GM21576 (cell line): ENCODE results near the gene RPLP2.
A peak's percentile ranks its signal among the peaks of the same experiment; 100 is the strongest.

ENCODE experiments used
- ATAC-seq: cut with Tn5 transposase; IDR thresholded peaks from one replicate; pipeline ENCODE4 v1.9.1; 2021; ENCODE audit warnings: mild to moderate bottlenecking, moderate library complexity; ENCODE audit not compliant: unreplicated experiment

RPLP2 gene

DNA sequence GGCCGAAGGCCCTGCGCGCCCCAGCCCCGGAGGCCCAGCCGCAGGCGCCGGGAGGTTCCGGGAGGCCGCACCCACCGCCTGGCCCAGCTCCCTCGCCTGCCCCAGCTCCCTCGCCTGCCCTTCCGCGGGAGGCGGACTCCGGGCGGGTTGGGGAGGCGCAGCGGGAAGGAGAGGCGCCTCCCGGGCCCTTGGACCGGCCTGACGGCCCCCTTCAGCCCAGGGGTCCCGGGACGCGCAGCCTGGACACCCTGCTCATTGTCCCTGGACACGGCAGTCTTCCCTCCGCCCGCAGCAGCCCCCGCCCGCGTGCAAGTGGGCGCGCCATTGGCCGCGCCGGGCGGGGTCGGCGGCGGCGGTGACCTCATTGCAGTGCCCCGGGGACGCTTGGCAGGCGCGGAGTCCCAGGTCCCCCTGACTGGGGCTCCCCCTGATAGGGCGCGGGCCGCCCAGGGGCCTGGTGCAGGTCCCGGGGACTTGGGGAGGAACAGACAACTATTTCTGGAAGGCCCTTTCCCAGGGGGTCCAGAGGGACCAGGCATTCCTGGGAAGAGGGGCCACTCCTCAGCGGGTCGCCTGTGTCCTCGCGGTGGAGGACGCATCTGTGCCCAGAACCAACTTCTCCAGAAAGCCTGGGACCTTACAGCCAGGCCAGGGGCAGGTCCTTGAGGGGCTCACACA is 23.5 kb downstream of the RPLP2 start:
- no peak for ATAC-seq

DNA sequence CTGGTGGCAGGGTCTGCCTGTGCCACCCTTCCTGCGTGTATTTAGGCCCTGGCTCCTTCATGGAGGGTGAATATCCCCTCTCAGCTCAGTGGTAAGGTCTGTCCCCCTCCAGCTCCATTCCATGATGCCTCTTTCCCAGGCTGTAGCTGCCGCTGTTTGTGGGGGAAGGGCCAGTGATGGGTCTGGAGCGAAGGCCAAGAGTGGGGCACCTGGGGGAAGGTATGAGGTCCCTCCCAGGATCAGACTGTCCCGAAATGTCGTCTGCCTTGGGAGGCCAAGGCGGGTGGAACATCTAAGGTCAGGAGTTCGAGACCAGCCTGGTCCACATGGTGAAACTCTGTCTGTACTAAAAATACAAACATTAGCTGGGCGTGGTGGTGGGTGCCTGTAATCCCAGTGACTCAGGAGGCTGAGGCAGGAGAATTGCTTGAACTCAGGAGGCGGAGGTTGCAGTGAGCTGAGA is 24.1 kb downstream of the RPLP2 start:
- ATAC-seq = no peak

DNA sequence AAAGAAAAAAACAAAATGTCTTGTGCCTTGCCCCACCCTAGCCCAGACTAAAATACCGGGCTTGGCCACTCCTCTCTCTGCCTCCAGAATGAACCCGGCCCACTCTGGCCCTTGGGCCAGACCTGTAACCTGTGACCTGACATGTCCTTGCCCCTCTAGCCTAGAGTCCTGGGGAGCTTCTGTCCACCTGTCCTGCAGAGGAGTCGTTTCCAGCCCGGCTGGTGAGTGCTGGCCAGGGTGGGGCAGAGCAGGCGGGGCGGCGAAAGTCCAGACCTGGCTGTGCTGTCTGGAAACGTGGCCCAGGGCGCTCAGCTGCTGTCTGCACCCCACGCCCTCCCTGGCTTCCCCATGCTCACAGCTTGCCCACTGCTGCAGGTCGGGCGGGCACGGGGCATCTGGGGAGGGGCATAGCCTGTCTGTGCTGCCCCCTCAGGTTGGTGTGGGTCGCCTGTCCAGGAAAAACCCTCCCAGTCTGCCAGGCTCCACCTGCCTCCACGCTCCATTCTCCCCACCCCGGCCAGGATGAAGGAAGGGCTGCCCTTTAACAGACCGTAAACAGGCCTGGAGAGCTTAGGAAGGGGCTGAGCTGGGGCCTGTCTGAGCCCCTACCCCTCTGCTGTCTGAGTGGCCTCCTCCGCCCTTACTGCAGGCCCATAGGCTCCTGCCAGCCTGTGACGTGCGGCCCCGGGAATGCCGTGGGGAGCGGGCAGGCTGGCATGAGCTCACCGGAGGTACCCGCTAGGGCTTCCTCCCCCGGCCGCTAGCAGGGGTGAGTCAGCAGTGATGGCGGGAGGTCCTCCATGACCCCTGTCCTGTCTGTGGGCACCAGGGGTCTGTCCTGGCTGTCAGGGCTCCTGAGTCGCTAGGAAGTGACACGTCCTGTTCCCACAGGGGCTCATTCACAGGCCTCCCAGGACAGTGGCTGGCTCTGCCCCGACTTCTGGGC is 24.9 kb downstream of the RPLP2 start:
- ATAC-seq = no peak

- ATAC-seq = no peak
Observed at GRCh38 chr11:836274-836673, 26.5 kb downstream of the RPLP2 start.

DNA sequence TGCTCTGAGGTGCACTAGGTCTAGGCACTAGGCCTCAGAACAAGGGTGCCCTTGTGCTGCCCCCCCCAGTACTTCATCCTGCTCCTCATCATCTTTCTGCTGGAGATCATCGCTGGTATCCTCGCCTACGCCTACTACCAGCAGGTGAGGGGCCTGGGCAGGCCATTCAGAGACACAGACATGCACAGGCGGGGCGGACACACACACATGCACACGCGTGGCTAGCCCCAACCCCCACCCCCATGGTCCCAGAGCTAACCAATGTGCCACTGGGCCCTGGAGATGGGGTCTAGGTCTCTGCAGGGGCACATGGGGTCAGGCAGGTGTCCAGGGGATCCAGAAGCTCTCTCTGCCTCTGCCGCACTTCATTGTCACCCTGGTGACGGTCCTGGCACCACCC is 26.9 kb downstream of the RPLP2 start:
- ATAC-seq = no peak

- ATAC-seq = no peak
Observed at GRCh38 chr11:837189-837989, 27.6 kb downstream of the RPLP2 start.

DNA sequence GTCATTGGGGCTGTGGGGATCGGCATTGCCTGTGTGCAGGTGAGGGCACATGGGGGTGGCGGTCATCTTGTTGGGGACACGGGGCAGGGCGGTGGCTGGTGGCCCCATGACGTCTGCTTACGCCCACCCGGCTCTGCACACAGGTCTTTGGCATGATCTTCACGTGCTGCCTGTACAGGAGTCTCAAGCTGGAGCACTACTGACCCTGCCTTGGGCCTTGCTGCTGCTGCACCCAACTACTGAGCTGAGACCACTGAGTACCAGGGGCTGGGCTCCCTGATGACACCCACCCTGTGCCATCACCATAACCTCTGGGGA is 28.2 kb downstream of the RPLP2 start:
- no peak for ATAC-seq

DNA sequence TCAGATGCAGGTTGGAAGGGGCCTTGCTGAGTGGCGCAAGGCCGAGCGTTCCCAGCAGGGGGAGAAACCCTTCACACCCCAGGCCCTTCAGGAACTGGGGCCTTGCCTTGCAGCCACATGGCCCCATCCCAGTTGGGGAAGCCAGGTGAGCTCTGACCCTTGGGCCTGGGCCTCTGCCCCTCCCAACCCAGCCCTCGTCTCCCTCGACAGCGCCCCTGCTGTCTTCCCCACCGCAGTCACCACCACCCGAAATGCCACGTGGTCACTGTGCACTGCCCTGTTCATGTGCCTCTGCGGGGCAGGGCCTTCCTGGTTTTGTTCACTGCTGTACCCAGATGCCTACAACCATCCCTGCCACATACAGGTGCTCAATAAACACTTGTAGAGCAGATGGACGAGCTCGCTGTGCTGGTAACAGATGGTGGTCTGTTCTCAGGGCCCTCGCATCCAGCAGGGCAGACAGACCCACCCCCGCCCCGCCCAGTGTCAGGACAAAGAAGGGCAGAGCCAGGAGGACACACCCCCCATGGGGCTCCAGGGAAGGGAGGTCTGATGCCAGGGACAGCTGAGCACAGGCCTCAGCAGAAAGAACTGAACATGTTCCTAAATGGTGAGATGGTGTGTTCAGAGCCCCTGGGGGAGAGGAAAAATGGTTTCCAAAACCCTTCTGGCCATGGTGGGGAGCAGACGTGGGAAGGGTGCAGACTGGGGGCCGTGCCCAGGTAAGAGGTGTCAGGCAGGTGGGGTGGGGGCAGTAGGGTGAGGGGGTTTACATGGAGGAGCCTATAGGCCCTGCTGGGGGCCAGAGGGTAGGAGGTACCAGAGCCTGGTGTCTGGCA is 28.9 kb downstream of the RPLP2 start:
- ATAC-seq = no peak

GRCh38 chr11:839280-839623 is 29.5 kb downstream of the RPLP2 start:
- no peak for ATAC-seq

GRCh38 chr11:839875-840617 is 30.3 kb downstream of the RPLP2 start:
- no peak for ATAC-seq

GRCh38 chr11:841981-842369 is 32.2 kb downstream of the RPLP2 start:
- peak; percentile 24 for ATAC-seq

DNA sequence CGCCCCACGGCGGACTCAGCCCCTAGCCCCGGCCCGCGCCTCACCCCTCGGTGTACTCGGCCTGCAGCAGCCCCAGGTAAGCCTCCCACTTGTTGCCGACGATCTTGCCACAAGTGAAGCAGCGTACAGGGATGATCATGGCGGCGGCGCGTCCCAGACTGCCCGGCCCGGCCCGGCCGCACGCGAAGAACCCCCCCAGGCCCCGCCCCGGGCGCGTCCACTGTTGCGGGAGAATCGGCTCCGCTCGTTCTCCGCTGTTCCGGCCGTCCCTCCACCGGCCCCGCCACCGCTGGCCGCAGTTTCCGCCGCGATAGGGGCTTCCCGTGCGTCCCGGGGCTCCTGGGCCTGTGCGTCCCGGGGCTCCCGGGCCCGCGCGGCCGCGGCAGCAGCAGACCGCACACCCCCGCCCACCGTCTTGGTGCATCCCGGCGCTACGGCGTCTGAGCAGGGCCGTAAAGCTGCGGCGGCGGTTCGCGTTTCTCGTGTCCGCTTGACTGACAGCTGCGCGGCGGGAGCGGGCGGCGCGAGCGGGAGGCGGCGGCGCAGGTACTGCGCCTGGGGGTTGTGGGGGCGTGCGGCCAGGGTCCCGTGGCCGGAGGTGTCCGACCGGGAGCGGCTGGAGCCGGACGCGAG is 32.7 kb downstream of the RPLP2 start, which contains the start of the genes POLR2L and TSPAN4:
TSS of gene POLR2L (minus strand) at position 160 of the 633 bp plus-strand sequence. CDS start at position 139, 21 bp downstream.
TSS of gene TSPAN4 (plus strand) at position 483 of the 633 bp plus-strand sequence. CDS start 7,453 bp downstream, outside the sequence.
- ATAC-seq = peak; percentile 67

GRCh38 chr11:843086-843734 is 33.4 kb downstream of the RPLP2 start:
- ATAC-seq = no peak

DNA sequence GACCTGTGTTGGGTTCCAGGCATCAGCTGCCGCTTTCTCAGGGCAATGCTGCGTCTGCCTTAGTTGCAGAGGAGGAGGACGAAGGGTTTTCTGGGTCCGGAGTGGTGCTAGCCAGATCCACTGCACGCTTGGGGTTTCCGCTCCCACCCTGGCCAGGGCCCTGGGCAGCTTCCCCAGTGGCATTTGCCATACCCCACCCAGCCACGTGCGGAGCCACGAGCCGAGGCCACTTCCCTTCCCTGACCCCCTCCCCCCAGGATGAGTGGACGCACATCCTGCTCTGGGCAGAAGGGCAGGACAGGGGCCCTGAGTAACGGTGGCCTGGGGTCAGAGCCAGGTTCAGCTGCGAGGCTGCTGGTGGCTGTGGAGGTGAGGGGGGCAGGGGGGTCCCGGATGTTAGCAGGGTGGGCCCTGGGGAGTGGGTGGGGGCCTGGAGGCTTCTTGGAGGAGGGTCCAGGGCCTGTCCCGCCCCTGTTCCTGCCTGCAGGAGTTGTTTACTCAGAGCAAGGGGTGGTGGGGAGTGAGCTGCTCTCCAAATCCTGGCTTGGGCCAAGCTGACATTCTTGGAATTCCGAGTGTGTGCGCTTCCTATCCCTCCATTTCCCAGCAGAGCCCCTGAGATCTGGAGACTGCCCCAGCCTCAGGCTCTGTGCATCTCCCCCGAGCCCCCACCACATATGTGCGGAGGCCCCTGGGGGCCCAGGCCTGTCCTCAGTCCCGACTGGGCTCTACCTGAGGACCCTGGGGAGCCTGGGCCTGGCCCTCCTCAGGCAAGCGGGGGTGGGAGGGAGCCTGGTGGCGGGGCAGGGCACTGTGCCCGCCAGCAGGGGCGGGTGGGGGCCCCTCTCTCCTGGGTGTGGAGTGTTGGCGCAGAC is 34.3 kb downstream of the RPLP2 start:
- ATAC-seq = no peak

GRCh38 chr11:844693-845644 is 35.2 kb downstream of the RPLP2 start:
- no peak for ATAC-seq

DNA sequence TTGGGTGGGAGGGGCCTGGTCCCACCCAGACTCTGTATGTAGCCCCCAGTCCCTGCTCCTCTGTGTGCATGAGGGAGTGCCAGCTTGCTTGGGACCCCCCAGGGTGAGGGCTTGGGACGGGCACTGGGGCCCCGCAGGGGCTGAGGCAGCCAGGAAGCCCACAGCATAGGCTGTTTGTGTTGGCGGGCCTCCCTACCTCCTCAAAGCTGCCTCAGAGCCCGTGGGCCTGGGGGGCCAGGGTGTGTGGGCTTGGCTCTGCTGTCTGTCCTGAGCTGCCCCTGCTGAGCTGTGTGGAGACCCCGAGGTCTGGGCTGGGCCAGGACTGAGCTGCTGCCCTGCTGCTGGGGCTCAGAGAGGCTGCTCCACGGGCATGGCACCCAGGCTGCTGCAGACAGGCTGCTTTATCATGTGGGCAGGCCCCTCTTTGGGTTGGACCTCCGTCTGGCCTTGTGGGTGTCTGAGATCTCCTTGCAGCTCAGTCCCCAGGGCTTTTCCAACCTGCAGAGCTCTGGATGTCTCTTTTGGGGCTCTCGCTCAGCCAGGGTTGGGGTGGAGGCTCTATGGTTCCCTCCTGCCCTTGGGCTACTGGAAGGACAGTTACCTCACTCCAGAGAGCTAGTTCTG is 36.2 kb downstream of the RPLP2 start:
- no peak for ATAC-seq
